ENCODE results near the gene RBMS1.

DNA sequence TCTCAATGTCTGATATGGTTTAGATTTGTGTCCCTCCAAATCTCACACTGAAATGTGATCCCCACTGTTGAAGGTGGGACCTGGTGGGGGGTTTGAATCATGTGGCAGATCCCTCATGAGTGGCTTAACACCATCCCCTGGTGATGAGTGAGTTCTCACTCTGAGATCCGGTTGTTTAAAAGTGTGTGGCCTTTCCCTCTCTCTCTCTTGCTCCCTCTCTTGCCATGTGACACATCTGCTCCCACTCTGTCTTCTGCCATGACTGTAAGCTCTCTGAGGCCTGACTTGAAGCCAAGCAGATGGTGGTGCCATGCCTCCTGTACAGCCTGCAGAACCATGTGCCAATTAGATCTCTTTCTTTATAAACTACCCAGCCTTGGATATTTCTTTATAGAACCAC is 108.8 kb downstream of the RBMS1 start:
- TF ChIP-seq RFX5 (IDR thresholded peaks at IDR 0.05; ENCODE audit: low read depth, low read length) = no peak
- TF ChIP-seq POLR2A (IDR thresholded peaks at IDR 0.05; ENCODE audit: insufficient read depth in 1 of 2, low read depth in 2 of 2, low read length in 2 of 2) = no peak
- TF ChIP-seq, protein P1, sequence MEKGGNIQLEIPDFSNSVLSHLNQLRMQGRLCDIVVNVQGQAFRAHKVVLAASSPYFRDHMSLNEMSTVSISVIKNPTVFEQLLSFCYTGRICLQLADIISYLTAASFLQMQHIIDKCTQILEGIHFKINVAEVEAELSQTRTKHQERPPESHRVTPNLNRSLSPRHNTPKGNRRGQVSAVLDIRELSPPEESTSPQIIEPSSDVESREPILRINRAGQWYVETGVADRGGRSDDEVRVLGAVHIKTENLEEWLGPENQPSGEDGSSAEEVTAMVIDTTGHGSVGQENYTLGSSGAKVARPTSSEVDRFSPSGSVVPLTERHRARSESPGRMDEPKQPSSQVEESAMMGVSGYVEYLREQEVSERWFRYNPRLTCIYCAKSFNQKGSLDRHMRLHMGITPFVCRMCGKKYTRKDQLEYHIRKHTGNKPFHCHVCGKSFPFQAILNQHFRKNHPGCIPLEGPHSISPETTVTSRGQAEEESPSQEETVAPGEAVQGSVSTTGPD (CRISPR knock-in tag; IDR thresholded peaks at IDR 0.05) = no peak
- no peak for TF ChIP-seq MIER3 (CRISPR knock-in tag; IDR thresholded peaks at IDR 0.05; ENCODE audit: borderline replicate concordance)
- no peak for TF ChIP-seq GLI4 (CRISPR knock-in tag; IDR thresholded peaks at IDR 0.05; ENCODE audit: borderline replicate concordance)

All from HepG2 (cell line).